HG03066 (cell line): Measurements from ENCODE around the gene DNAAF1.
"Not testable (repeated sequence)": the region's sequence is repeated elsewhere in the genome, so short reads cannot be mapped to it uniquely, and the experiment has no call there.

ENCODE experiments used
- ATAC-seq: cut with Tn5 transposase; IDR thresholded peaks from one replicate; pipeline ENCODE4 v1.9.1; 2021; ENCODE audit warnings: low read depth; ENCODE audit not compliant: unreplicated experiment

Gene DNAAF1

DNA sequence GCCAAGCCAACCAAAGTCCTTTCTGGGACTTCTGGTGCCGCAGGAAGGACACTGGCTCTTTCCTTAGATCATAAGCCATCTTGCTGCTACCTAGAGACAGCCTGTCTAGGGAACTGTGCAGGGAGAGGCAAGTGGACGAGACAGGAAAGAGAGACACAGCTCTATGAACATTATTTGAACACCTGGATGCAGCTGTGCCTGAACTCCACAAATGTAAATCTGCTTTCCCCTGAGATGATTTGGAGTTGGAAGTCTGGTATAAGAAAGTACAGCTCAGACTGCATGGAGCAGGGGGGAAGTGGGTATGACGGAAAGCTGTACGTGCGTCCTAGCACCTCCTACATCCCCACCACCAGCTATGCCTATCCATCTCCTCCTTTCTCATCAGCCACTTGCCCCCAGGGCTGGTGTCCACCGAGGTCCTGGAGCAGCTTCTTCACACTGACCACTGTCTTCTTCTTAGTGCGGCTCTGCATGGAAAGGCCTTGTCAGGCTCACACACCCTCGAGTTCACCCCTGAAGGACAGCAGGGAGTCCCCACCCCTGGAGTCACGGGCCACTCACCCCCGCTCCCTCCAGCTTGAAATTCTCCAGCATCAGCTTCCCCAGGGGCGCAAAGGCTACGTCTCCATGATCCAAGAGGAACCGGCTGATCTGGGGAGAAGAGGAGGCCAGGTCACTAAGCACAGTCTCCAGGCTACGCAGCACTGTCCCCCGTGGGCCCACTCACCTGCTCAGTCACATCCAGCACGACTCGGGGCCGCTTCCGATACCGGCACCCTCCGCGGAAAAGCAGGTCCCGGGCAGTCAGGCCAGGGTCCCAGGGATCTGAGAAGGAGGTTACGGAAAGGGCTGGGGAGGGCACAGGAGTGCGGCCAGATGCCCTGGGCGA, 37.8 kb downstream of the DNAAF1 start:
- no peak for ATAC-seq

DNA sequence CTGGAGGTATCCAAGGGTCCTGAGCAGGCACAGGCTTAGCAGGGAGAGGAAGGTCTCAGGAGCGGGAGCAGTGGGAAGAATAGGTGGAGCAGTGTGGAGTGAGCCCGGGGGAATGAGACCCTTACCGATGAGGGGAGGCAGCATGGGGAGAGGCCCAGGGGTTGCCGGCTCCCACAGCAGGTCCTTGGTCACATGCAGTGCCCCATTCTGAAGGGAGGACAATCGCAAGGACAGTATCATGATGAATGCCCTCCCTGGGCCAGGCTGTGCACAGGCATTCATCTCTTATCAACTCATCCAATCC, 38.4 kb downstream of the DNAAF1 start:
- no peak for ATAC-seq

DNA sequence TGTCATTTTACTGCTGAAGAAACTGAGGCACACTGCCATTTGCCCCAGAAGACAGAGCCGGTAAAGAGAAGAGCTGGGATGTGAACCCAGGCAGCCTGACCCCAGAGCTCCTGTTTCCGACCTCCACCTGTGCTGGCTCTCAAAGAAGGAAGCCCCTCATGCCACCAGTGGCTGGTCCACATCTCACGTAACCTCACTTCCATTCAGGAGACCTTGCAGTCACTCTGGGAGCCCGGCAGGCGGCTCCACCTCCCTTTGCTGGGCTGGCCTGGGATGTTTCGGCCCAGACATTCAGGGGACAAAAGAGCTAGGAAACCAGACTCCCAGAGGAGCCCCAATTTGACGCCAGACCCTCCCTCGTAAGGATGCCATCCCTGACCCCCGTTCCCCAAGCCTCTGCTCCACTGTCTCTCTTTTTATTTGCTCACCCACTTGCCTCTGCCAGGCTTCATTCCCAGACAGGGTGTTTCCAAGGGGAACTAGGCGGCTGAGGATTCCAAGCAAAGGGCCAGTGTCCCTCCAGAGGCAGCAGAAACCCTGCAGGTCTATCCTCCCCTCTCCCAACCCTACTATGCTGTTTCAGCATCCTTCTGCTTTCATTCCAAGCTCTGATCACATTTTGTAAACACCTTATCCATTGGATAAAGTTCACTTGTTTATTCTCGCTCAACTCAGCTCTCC, 38.9 kb downstream of the DNAAF1 start:
- ATAC-seq: no peak

DNA sequence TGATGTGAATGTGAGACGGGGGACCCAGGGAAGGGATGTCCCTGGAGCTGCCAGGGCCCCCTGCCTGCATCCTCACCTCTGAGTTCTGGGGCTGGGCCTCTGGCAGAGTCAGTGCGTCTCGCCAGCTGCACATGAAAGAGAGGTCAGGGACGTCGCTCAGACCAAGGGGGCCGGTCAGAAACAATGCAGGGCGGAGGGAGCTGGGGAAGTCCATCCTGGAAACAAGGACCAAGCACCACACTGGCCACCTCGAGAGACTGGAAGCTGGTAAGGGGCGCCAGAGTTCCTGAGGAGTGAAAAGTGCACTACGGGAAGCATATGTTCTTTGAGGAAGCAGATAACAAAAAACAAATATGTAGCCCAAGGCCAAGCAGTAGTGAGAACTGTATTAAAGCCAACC, 39.7 kb downstream of the DNAAF1 start:
- no peak for ATAC-seq

DNA sequence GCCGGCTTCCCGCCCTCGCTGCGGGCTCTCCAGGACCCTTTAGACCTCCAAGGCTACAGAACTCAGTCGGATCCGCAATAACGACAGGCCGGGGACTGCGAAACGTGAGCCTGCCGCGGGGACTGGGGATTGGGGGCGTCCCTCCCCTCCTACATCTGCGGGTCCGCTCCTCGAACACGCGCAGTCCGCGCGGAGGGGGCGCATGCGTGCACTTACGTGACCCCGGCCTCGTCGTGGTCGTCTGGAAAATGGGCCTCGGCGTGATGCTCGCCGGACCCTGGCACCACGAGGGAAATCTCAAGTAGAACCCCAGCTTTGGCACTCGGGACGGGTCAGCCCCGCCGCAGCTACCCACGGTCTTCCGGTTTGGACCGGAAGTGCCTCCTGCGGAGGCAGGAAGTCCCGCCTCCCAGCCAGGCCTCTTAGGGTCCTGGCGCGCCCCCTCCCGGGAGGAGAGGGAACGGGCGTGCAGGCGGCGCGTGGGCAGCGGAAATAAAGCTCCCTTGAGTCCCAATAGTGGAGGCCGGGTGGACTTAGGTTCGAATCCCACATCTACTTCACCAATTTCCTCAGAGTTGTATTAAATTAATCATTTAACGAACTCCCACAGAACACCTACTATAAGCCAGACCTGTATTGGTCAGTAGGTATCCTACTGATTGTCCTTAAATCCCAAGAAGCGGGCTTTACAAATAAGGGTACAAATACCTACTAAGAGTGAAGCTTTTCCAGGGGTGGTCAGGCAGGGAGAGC, 41.8 kb downstream of the DNAAF1 start, which contains the start of gene TAF1C:
Gene TAF1C (minus strand): TSS at position 373 of the 753 bp plus-strand sequence. CDS start 2,069 bp downstream, outside the sequence.
- peak; percentile 92 for ATAC-seq

DNA sequence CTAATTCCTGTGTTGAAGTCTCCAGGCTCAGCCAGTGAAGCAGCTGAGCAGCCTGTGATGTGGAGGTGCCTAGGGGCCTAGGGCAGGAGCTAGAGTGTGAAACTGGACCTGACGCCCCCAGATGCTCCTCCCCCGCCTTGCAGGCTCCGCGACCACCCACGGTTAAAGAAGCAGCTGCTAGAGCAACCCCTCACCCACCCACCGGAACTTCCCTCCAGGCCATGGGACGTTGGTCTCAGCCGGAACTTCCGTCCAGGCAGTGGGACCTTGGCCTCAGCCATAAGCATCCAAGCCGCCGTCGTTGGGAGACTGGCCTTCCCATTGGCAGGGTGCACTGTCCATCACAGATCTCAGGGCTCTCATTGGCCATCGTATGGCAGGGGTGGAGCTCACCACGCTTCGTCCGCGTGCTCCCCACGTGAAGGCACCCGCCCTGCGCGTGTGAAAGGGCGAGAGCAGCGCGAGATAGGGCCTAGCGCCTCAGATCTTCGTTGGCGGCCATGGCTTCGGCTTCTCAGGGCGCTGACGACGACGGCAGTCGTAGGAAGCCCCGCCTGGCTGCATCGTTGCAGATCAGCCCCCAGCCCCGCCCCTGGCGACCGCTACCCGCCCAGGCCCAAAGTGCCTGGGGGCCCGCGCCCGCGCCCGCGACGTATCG, 45.8 kb downstream of the DNAAF1 start, which contains the start of gene ADAD2:
Gene ADAD2 (plus strand): TSS at position 427 of the 658 bp plus-strand sequence. CDS start 74 bp downstream, at position 501.
- no peak for ATAC-seq

DNA sequence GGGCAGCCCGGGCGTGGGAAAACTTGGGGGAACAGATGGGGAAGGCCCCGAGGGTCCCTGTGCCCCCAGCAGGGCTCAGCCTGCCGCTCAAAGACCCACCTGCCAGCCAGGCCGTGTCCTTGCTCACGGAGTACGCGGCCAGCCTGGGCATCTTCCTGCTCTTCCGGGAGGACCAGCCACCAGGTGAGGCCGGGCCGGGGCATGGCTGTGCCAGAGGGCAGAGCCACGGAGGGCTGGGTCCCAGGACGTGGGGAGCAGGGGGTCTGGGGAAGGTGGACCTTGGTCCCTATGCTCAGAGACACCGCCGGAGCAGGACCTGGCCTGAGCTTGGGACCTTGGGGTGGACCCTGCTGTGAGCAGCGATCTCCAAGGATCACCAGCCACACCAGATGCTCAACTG, 46.4 kb downstream of the DNAAF1 start:
- no peak for ATAC-seq

DNA sequence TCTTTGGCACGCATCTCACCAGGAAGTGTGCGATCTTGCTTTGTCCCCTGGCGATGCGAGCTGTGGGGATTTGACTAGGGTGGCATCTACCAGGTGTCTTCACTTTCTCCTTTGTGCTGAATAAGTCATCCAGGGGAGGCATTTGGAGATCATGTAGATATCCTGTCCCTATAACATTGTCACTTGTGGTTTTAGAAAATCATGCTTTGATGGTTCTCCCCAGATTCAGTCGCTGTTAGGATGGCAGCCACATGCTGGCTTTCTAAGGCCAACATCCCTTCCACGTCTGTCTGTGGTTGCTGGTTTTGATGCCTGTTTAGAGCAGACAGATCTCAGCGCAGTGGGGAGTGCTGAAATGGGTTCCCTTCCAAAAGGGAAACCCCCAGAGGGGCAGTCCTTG, 48.4 kb downstream of the DNAAF1 start:
- no peak for ATAC-seq

DNA sequence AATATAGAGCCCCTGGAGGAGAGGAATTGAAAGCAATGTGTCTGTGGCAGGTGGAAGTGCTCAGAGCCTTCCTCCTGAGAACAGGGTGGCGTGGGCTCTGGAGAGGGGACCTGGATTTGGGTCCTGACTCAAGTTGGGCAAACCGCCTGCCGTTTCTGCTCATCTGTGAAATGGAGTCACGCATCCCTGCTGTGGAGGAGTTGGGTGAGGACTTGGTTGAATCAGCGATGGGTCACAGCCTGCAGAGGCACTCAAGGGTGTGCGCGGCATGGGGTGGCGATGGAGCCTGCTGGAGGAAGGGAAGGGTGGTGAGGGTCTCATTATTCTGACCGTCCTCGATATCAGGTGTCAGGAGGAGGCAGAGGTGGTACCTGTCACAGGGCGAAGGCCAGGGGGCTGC, 48.9 kb downstream of the DNAAF1 start:
- no peak for ATAC-seq

DNA sequence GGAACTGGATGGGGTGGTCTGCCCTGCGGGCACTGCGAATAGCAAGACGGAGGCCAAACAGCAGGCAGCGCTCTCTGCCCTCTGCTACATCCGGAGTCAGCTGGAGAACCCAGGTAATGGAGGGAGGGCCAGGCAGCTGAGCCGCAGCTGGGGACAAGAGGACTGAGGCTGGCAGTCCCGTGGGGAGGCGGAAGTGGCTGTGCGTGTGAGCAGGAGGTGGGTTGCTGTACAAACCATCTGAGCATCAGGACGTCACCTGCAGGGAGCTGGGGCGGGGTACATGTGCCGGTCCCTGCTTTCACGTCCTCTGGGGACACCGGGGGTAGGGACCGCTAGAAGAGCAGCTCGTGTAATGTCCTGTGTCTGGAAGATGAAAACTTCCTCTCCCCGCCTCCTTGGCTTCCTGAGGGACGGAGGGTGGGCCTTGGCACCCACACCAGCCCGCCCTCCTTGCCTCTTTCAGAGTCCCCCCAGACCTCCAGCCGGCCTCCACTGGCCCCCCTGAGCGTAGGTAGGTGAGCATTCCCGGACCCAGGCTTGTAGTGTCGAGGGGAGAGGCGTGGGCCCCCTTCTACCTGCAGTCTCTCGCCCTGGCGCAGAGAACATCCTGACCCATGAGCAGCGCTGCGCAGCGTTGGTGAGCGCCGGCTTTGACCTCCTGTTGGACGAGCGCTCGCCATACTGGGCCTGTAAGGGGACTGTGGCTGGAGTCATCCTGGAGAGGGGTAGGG, 49.5 kb downstream of the DNAAF1 start:
- no peak for ATAC-seq

DNA sequence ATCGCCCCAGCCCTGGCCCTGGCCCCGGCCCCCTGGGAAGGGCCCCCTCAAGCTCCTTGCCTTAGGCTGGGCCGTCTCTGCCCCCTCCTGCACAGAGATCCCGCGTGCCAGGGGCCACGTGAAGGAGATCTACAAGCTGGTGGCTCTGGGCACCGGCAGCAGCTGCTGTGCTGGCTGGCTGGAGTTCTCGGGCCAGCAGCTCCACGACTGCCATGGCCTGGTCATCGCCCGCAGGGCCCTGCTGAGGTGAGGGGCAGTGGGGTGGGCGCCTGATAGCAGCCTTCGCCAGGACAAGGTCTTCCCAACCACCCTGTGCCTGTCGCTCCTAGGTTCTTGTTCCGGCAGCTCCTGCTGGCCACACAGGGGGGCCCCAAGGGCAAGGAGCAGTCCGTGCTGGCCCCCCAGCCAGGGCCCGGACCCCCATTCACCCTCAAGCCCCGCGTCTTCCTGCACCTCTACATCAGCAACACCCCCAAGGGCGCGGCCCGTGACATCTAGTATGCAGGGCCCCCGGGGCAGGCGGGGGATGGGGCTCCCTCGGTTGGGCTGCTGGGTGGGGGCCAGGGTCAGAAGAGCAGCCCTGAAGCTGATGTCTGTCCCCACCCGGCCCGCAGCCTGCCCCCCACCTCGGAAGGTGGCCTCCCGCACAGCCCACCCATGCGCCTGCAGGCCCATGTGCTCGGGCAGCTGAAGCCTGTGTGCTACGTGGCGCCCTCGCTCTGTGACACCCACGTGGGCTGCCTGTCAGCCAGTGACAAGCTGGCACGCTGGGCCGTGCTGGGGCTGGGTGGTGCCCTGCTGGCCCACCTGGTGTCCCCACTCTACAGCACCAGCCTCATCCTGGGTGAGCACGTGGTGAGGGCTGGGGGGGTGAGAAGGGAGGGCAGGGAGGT, 50.3 kb downstream of the DNAAF1 start:
- no peak for ATAC-seq

DNA sequence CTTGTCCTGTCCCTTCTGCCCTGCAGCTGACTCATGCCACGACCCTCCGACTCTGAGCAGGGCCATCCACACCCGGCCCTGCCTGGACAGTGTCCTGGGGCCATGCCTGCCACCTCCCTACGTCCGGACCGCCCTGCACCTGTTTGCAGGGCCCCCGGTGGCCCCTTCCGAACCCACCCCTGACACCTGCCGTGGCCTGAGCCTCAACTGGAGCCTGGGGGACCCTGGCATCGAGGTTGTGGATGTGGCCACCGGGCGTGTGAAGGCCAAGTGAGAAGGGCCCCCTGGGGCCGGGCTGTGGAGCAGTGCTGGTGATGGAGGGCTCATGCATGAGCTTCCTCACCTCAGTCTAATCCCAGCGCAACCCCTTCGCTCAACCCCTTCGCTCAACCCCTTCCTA, 51.0 kb downstream of the DNAAF1 start:
- ATAC-seq: no peak

DNA sequence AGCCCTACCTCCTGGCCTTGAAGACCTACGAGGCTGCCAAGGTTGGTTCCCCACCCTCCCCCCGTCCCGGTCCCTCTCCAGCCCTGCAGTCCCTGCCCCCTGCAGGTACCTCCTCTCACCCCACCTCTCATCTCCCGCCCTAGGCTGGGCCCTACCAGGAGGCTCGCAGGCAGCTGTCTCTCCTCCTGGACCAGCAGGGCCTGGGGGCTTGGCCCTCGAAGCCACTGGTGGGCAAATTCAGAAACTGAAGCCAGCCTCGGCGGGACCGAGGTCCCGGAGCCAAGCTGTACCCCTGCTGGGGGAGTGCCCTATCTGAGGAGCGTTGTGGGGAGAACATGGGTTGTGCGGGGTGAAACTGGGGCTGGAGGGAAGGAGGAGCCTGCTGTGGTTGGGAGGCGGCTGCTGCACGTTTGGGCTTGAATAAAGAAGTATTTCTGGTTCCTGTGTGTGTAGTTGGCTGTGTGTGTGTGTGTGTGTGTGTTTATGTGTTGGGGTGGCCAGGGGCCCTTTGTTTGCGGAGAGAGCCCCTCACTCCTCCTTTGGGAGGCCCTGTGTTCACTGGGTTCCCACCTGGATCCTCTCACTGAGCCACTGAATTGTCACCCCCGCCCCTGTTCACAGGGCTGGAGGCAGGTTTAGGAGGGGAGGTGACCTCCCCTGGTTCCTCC, 51.8 kb downstream of the DNAAF1 start:
- no peak for ATAC-seq

DNA sequence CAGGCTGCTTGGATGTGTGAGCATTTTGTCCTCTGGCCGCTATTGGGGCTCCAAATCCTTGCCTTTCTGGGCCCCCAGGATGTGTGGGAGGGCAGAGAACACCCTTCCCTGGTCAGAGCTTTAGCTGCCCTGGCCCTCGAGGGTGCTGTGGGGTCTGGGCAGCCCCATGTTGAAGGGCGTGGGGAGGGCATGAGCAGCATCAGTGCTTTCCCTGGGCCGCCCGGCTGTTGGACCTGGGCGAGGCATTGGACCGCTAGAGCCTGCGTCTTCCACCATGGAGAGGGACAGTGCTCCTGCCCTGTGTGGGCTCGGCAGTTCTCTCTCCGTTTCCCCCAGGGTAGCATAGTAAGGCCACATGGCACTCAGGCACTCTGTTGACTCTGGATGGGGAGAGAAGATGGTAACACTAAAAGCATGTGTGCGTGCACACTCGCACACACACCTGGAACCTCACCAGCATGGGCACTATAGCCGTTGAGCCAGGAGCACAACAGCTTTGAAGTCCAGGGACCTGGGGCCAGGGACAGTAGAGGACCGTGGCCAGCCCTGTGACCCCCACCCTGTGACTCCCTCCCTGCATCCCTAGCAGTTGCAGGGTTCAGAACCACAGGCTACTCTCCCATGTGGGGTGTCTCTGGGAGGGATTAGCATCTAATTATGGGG, 52.5 kb downstream of the DNAAF1 start:
- no peak for ATAC-seq

DNA sequence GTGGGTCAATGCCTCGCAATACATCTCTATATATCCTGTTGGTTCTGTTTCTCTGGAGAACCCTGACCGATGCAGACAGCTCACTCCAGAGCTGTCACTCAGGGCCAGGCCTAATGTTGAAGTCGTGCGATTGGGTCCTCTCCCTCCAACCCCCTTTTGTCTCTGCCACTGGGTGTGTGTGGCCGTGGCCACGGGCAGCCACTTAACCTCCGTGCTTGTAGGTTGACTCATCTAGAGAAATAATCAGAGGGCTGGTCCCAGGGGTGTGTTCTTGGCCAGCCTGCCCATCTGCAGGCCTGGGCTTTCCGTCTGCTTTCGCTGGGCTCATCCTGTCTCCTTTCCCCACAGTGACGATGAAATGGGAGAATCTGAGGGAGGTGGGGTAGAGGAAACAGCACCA, 53.3 kb downstream of the DNAAF1 start:
- no peak for ATAC-seq

DNA sequence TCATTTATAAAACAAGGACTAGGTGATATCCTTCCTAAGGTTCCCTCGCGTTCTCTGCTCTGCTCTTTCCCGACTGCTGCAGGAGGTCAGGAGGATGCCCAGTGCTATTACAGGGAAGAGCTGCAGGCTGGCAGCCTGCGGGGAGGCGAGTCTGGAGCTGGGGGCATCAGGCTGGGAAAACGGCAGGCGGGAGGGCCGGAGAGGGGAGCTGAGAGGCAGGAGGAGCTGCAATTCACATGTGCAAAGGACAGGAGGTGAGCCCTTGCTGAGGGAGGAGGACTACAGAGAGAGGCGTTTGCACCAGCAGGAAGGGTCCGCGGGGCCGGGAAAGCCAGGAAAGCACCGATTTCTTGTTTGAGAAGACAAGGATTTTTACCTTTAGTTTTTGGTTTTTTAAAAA, 54.0 kb downstream of the DNAAF1 start:
- no peak for ATAC-seq

DNA sequence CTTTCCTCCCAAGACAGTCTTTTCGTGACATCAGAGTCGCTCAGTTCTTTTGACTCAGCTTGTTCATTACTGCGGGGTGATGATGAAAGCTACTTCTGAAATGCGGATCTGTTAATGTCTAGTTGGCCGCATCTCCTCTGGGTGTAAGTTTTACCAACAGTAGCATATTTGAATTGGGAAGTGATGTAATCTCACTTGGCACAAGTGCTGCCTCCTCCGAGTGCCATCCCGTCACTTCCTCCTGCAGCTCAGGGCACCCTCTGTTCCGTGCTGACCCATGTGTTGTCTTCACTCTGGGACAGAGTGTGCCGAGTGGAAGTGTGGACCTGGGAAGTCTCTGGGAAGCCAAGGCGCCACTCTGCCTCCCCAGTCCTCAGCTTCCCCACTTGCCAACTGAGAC, 54.8 kb downstream of the DNAAF1 start:
- ATAC-seq: no peak

DNA sequence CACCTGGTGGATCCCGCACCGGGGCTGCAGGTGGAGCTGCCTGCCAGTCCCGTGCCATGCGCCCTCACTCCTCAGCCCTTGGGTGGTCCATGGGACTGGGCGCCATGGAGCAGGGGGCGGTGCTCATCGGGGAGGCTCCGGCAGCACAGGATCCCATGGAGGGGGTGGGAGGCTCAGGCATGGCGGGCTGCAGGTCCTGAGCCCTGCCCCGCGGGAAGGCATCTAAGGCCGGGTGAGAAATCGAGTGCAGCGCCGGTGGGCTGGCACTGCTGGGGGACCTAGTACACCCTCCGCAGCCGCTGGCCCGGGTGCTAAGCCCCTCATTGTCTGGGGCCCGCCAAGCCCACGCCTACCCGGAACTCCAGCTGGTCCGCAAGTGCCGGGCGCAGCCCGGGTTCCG, 59.4 kb downstream of the DNAAF1 start:
- ATAC-seq: not testable (repeated sequence)
